ENCODE results near the gene SEC23IP.

GRCh38 chr10:119931871-119932270, 39.3 kb downstream of the SEC23IP start:
- TF ChIP-seq CTCF (IDR thresholded peaks at IDR 0.05; ENCODE audit: low read depth, low read length) = no peak
- TF ChIP-seq POLR2A (IDR thresholded peaks at IDR 0.05; ENCODE audit: extremely low read depth, insufficient read length) = no peak
